Activated T-cell treated with anti-CD3 and anti-CD28 coated beads for 1 hour (primary cell): ENCODE results near the gene BRINP1.

Experiments
- DNase-seq: peaks from one replicate; pipeline ENCODE4 v3.0.0-alpha.2; 2020; ENCODE audit warnings: low read depth

The BRINP1 gene

GRCh38 chr9:119126040-119126439, 243.2 kb downstream of the BRINP1 start:
- no peak for DNase-seq

DNA sequence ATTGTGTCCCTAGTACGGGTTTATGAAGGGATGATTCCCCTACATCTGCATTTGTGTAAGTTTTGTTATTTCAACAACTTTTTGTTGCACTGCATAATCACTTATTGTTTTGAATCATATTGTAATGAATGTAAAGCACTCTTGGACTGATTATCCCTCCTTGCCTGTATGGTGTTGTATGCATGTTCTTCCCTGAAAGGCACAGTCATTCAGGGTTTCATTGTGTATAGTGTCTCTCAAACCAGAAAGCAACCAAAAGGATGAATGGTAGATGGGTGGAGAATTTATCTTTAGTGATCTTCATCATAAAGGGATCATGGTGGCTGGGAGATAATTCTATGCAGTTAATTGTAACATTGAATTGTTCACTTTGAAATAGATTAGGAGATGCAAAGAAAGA, 247.3 kb downstream of the BRINP1 start:
- DNase-seq: no peak

DNA sequence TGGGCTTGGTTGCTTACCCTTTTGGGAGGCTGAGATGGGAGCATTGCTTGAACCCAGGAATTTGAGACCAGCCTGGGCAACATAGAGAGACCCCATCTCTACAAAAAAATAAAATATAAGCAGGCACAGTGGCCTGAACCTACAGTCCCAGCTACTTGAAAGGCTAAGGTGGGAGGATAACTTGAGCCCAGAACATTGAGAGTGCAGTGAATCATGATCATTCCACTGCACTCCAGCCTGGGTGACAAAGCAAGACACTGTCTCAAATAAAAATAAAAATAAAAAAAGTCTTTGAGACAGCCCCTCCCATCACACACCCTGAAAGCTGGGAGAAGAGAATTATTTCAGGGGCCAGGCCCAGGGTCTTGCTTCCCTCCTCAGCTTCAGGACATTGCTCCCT, 251.8 kb downstream of the BRINP1 start:
- no peak for DNase-seq
